Measurements from ENCODE around the gene PNMA8A.

- no peak for TF ChIP-seq POLR2A (IDR thresholded peaks at IDR 0.05)
- TF ChIP-seq CTCF (IDR thresholded peaks at IDR 0.05) = no peak
Measured at GRCh38 chr19:46470376-46470775, 987 bp downstream of the PNMA8A start.

Measured in adrenal gland (tissue), 5 donors.